ENCODE data around the gene CBL. TPM values are rescaled to one million over a fixed set of nuclear protein-coding genes. Genes with fewer than 3 reads are reported as not detected.

CBL gene
- total RNA-seq, 1 donor from 2014 or later, result 40.5 TPM

DNA sequence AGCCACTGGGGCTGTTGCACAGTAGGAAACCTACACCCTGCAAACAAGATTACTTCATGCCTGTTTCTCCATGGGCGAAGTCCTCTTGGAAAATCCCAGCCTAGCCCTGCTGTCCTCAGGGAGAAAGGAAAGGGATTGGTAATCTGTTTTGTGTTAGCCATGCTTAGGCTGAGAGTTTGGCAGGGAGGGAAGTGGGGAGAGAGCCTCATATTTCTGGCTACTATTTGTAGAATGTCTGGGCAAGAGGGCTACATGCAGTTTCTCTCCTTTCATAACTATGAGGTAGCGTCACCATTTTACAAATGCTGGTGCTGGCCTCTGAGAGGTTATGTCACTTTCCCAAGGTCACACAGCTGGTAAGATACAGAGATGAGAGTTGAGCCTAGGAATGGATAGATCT, 141.1 kb downstream of the CBL start:
- Mint-ChIP-seq H3K9me3 (ENCODE audit: unreplicated experiment) (peaks cover 4% of the 10 kb centered on the region), H3K27me3 (ENCODE audit: unreplicated experiment) (peaks cover 9% of the 10 kb centered on the region), H3K27ac (ENCODE audit: unreplicated experiment) (no peak overlapping the region), H3K4me1 (ENCODE audit: low read depth, unreplicated experiment) (no peaks in the 10 kb centered on the region), H3K4me3 (ENCODE audit: unreplicated experiment) (no peak overlapping the region), H3K36me3 (ENCODE audit: unreplicated experiment) (no peaks in the 10 kb centered on the region)
- TF ChIP-seq, protein P1, sequence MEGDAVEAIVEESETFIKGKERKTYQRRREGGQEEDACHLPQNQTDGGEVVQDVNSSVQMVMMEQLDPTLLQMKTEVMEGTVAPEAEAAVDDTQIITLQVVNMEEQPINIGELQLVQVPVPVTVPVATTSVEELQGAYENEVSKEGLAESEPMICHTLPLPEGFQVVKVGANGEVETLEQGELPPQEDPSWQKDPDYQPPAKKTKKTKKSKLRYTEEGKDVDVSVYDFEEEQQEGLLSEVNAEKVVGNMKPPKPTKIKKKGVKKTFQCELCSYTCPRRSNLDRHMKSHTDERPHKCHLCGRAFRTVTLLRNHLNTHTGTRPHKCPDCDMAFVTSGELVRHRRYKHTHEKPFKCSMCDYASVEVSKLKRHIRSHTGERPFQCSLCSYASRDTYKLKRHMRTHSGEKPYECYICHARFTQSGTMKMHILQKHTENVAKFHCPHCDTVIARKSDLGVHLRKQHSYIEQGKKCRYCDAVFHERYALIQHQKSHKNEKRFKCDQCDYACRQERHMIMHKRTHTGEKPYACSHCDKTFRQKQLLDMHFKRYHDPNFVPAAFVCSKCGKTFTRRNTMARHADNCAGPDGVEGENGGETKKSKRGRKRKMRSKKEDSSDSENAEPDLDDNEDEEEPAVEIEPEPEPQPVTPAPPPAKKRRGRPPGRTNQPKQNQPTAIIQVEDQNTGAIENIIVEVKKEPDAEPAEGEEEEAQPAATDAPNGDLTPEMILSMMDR (IDR thresholded peaks at IDR 0.05; ENCODE audit: partially characterized antibody, unreplicated experiment), result no peak
- DNase-seq, result no peak

DNA sequence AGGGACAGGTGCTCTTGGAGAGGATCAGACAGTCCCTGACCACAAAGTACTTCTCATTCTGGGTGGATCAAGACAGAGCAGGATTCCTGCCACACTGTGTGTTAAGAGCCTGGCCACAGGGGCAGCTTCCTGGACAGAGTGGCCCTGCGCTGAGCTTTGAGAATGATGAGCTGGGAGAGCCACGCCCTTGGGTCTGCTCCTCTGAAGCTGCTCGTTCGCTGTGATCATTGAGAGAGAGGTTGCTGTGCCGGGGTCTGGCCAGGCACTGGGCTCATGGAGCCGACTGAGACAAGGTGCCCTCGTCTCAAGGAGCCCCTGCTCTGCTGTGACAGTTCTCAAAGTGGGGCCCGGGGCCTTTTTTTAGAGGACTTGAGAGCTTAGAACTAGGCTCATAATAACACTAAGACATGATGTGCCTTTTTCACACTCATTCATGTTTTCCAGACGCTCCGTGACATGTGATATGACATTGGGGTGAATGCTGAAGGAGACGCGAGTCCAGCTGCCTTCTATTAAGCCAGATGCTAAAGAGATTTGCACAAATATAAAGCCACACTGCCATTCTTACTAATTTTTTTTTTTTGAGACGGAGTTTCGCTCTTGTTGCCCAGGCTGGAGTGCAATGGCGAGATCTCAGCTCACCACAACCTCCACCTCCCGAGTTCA, 141.9 kb downstream of the CBL start:
- peaks cover 10% of the 10 kb centered on the region for H3K27me3 Mint-ChIP-seq (ENCODE audit: unreplicated experiment)
- H3K4me3 Mint-ChIP-seq (ENCODE audit: unreplicated experiment), result no peak overlapping the region
- no peak overlapping the region for H3K27ac Mint-ChIP-seq (ENCODE audit: unreplicated experiment)
- no peaks in the 10 kb centered on the region for H3K36me3 Mint-ChIP-seq (ENCODE audit: unreplicated experiment)
- peaks cover 4% of the 10 kb centered on the region for H3K4me1 Mint-ChIP-seq (ENCODE audit: low read depth, unreplicated experiment)
- no peak for DNase-seq
- TF ChIP-seq, protein P1 (IDR thresholded peaks at IDR 0.05; ENCODE audit: partially characterized antibody, unreplicated experiment), result no peak
- peaks cover 5% of the 10 kb centered on the region for H3K9me3 Mint-ChIP-seq (ENCODE audit: unreplicated experiment)

DNA sequence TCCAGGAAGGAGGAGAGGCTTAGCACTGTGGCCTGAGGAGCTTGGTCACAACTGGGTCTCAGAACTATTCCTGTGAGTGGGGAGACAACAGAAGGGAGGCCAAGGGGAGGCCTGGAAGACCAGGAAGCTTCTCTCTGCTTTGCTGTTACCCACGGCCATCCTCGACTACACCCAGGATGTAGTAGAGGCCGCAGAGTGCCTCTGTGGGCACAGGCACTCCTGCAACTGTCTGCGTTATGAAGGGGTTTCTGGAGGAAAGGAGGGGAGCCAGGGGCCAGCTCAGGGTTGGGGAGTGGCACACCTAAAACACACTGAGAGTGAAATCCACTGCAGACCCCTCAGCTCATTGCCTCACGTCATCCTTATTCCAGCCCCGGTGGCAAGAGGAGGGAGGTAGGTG, 144.2 kb downstream of the CBL start:
- Mint-ChIP-seq H3K27ac (ENCODE audit: unreplicated experiment) (no peak overlapping the region), H3K4me3 (ENCODE audit: unreplicated experiment) (no peak overlapping the region), H3K4me1 (ENCODE audit: low read depth, unreplicated experiment) (peaks cover 4% of the 10 kb centered on the region), H3K36me3 (ENCODE audit: unreplicated experiment) (no peaks in the 10 kb centered on the region), H3K27me3 (ENCODE audit: unreplicated experiment) (peaks cover 7% of the 10 kb centered on the region), H3K9me3 (ENCODE audit: unreplicated experiment) (peaks cover 5% of the 10 kb centered on the region)
- DNase-seq, result no peak
- TF ChIP-seq, protein P1 (IDR thresholded peaks at IDR 0.05; ENCODE audit: partially characterized antibody, unreplicated experiment), result no peak

DNA sequence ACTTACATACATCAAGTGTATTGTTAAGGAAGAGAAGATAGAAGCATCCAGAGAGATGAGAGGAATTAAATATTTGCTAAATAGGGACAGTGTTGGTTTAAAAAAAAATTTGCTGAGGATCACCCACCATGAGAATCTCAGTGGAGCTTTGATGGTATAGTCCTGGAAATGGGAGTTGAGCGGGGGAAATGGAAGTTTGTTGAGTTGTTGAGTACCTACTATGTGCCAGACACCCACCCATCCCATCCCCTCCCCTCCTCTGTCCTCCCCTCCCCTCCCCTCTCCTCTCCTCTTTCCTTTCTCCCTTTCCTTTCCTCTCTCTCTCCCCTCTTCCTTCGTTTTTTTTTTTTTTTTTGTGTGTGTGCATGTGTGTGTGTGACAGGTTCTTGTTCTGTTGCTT, 145.1 kb downstream of the CBL start:
- Mint-ChIP-seq H3K9me3 (ENCODE audit: unreplicated experiment) (peaks cover 4% of the 10 kb centered on the region), H3K27me3 (ENCODE audit: unreplicated experiment) (peaks cover 7% of the 10 kb centered on the region)
- TF ChIP-seq, protein P1 (IDR thresholded peaks at IDR 0.05; ENCODE audit: partially characterized antibody, unreplicated experiment), result no peak

DNA sequence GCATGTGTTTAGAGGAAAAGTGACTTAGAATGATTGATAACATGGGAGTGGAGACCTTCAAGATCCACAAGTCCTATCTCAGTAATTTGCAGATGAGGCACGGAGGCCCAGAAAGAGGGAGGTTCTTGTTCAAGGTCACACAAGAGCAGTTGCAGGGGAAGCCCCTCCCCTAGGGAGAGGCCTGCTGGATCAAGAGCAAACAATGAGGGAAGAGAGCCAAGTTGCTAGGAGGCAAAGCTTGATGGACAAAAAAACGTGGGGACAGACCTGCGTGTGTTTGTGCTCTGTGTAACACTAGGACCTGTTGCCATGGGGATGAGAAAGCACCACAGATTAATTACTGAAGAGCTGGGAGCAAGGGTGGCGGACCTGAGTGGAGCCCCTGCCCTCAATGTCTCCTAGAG, 146.7 kb downstream of the CBL start:
- Mint-ChIP-seq H3K4me3 (ENCODE audit: unreplicated experiment) (peak overlapping the region; percentile 2), H3K9me3 (ENCODE audit: unreplicated experiment) (peaks cover 5% of the 10 kb centered on the region)
- DNase-seq, result no peak

More for the DNA sequence above, 145.1 kb downstream of the CBL start:
- Mint-ChIP-seq H3K4me1 (ENCODE audit: low read depth, unreplicated experiment) (peaks cover 4% of the 10 kb centered on the region), H3K4me3 (ENCODE audit: unreplicated experiment) (no peak overlapping the region), H3K36me3 (ENCODE audit: unreplicated experiment) (no peaks in the 10 kb centered on the region), H3K27ac (ENCODE audit: unreplicated experiment) (no peak overlapping the region)
- no peak for DNase-seq

More for the DNA sequence above, 146.7 kb downstream of the CBL start:
- H3K27me3 Mint-ChIP-seq (ENCODE audit: unreplicated experiment), result peaks cover 9% of the 10 kb centered on the region
- peaks cover 8% of the 10 kb centered on the region for H3K4me1 Mint-ChIP-seq (ENCODE audit: low read depth, unreplicated experiment)
- H3K36me3 Mint-ChIP-seq (ENCODE audit: unreplicated experiment), result no peaks in the 10 kb centered on the region
- no peak overlapping the region for H3K27ac Mint-ChIP-seq (ENCODE audit: unreplicated experiment)
- TF ChIP-seq, protein P1 (IDR thresholded peaks at IDR 0.05; ENCODE audit: partially characterized antibody, unreplicated experiment), result no peak

All from glutamatergic neuron (in vitro differentiated cells).